Body of pancreas (tissue), 4 donors: ENCODE measurements around the gene GMPPB.

Experiments
- POLR2A ChIP-seq, 3 donors: fragments of 450-650 bp; IDR thresholded peaks; one replicate each; pipeline ENCODE4 v1.6.1; 2016; ENCODE audit warnings: antibody characterized with exemption in 3 of 3, mild to moderate bottlenecking in 2 of 3
- TF ChIP-seq, protein P1 (sequence below), 7 experiments: fragments of 450-650 bp in 4 of 7; fragments of 200-600 bp in 3 of 7; sonication (generic) in 3 of 7; IDR thresholded peaks; one replicate each; pipeline ENCODE4 v1.5.1; 2016 to 2019; ENCODE audit warnings: antibody characterized with exemption in 7 of 7

DNA sequence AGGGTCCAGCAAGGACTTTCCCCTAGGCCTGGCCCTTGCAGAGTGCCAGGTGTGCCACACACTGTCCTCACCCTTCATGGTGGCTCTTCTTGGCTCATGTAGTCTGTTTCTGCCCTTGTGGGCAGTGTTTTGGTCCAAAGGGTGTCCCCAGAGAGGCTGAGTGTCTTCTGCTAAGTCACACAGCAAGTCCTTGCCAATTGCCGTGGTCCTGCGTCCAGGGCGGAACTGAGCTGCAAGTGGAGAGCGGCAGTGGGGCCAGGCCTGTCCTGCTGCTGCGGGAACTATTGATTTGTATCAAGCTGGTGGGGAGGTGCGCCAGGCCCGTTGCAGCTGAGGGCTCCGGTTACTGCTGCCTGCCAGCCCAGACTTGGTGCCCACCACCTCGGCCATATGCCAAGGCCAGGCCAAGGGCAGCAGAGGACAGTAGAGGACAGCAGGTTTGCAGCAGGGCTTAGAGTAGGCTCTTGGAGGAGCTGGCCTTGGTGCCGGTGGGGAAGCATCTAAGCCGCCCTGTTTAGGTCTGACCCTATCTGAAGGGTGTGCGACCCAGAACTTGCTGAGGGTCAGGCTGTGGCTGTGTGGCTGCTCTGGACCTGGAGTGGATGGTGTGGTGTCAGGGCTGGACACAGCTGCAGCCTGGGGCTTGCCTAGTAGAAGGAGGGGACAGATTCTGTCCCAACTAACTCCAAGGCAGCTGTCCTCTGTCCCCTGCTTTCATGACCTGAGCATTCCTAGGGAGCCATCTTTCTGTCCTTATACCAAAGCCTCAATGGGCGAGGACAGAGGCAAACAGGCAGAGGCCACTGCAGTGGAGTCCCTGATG, 8.8 kb downstream of the GMPPB start:
- TF ChIP-seq, protein P1, sequence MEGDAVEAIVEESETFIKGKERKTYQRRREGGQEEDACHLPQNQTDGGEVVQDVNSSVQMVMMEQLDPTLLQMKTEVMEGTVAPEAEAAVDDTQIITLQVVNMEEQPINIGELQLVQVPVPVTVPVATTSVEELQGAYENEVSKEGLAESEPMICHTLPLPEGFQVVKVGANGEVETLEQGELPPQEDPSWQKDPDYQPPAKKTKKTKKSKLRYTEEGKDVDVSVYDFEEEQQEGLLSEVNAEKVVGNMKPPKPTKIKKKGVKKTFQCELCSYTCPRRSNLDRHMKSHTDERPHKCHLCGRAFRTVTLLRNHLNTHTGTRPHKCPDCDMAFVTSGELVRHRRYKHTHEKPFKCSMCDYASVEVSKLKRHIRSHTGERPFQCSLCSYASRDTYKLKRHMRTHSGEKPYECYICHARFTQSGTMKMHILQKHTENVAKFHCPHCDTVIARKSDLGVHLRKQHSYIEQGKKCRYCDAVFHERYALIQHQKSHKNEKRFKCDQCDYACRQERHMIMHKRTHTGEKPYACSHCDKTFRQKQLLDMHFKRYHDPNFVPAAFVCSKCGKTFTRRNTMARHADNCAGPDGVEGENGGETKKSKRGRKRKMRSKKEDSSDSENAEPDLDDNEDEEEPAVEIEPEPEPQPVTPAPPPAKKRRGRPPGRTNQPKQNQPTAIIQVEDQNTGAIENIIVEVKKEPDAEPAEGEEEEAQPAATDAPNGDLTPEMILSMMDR (IDR thresholded peaks at IDR 0.05): no peak
- TF ChIP-seq POLR2A (IDR thresholded peaks at IDR 0.05): no peak
